OCI-LY7 (cell line): ENCODE measurements around the gene ZNF281.
"Not testable (repeated sequence)": the region's sequence is repeated elsewhere in the genome, so short reads cannot be mapped to it uniquely, and the experiment has no call there.

ENCODE experiments used
- EZH2phosphoT487 ChIP-seq: fragments of 200-600 bp; sonication (generic); IDR thresholded peaks from 2 replicates; pipeline ENCODE4 v1.6.1; 2018; ENCODE audit warnings: low read depth, borderline replicate concordance, mild to moderate bottlenecking, mixed run types, antibody characterized with exemption, low read length, moderate library complexity, mixed read lengths
- TF ChIP-seq, protein P1 (sequence below): fragments of 200-600 bp; sonication (generic); conservative IDR thresholded peaks from 2 replicates; pipeline ENCODE4 v1.5.1; 2014; ENCODE audit warnings: mild to moderate bottlenecking, antibody characterized with exemption, low read length, moderate library complexity, mixed read lengths

DNA sequence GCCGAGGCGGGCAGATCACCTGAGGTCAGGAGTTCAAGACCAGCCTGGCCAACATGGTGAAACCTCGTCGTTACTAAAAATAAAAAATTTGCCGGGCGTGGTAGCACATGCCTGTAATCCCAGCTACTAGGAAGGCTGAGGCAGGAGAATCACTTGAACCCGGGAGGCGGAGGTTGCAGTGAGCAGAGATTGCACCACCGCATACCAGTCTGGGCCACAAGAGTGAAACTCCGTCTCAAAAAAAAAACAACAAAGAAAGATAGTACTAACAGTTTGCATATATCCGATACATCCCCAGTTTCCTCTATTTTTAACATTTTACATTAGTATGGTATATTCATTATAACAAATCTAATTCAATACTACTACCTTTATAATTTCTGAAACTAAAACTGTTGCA lies 3.9 kb upstream of the ZNF281 start:
- TF ChIP-seq, protein P1, sequence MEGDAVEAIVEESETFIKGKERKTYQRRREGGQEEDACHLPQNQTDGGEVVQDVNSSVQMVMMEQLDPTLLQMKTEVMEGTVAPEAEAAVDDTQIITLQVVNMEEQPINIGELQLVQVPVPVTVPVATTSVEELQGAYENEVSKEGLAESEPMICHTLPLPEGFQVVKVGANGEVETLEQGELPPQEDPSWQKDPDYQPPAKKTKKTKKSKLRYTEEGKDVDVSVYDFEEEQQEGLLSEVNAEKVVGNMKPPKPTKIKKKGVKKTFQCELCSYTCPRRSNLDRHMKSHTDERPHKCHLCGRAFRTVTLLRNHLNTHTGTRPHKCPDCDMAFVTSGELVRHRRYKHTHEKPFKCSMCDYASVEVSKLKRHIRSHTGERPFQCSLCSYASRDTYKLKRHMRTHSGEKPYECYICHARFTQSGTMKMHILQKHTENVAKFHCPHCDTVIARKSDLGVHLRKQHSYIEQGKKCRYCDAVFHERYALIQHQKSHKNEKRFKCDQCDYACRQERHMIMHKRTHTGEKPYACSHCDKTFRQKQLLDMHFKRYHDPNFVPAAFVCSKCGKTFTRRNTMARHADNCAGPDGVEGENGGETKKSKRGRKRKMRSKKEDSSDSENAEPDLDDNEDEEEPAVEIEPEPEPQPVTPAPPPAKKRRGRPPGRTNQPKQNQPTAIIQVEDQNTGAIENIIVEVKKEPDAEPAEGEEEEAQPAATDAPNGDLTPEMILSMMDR, result not testable (repeated sequence)
- not testable (repeated sequence) for TF ChIP-seq EZH2phosphoT487
